SK-N-SH (cell line): ENCODE data around the gene SMPD1. TPM values are rescaled to one million over a fixed set of nuclear protein-coding genes. Genes with fewer than 3 reads are reported as not detected.

ENCODE experiments used
- CTCF ChIA-PET: fragments of 300-600, 350-600 bp; formaldehyde crosslinking; extraction: SDS; loops from one replicate; lab custom pipeline; 2021; lab: Yijun Ruan, JAX
- POLR2A ChIA-PET: fragments of 350-600 bp; sonication (Branson Sonifier 250); formaldehyde crosslinking; extraction: SDS; loops from one replicate; lab custom pipeline; 2020; ENCODE audit warnings: antibody characterized with exemption, inconsistent platforms; lab: Yijun Ruan, JAX
- DNase-seq: peaks from one replicate; pipeline ENCODE4 v3.0.0; 2012
- H2AFZ ChIP-seq: fragments of 200-600 bp; sonication (generic); 2 replicates; pipeline ENCODE4 v1.8.1; 2016; ENCODE audit warnings: antibody characterized with exemption, mild to moderate bottlenecking, low read depth
- H3F3A ChIP-seq: fragments of 200-600 bp; sonication (generic); replicated peaks from 2 replicates; pipeline ENCODE3; 2016; ENCODE audit warnings: antibody characterized with exemption, mild to moderate bottlenecking; ENCODE audit not compliant: insufficient read depth
- H3K27ac ChIP-seq, 2 experiments: fragments of 200-500 bp in 1 of 2; fragments of 200-600 bp in 1 of 2; sonication (Bioruptor generic) in 1 of 2; sonication (generic), shearing (Covaris generic) in 1 of 2; 2 replicates each; pipeline versions ENCODE4 v1.5.1 to v1.6.1; 2014 to 2016; ENCODE audit warnings: low read depth in 2 of 2, inconsistent platforms in 1 of 2, low read length in 1 of 2, mild to moderate bottlenecking in 1 of 2, mixed read lengths in 1 of 2
- H3K27me3 ChIP-seq: fragments of 200-600 bp; sonication (generic), shearing (Covaris generic); 2 replicates; pipeline ENCODE4 v1.6.1; 2016; ENCODE audit warnings: mixed run types; ENCODE audit not compliant: insufficient read depth
- H3K36me3 ChIP-seq, 2 experiments: fragments of 200-500 bp in 1 of 2; fragments of 200-600 bp in 1 of 2; sonication (Bioruptor generic) in 1 of 2; sonication (generic) in 1 of 2; replicated peaks in 1 of 2; 2 replicates each; pipeline versions ENCODE3 to v1.5.1; 2014 to 2016; ENCODE audit warnings: low read length in 1 of 2, mild to moderate bottlenecking in 1 of 2; ENCODE audit not compliant: insufficient read depth in 2 of 2, control insufficient read depth in 1 of 2
- H3K4me1 ChIP-seq, 2 experiments: fragments of 200-500 bp in 1 of 2; fragments of 200-600 bp in 1 of 2; sonication (Bioruptor generic) in 1 of 2; sonication (generic), shearing (Covaris generic) in 1 of 2; 2 replicates each; pipeline versions ENCODE4 v1.5.1 to v1.6.1; 2014 to 2016; ENCODE audit warnings: low read depth in 1 of 2, low read length in 1 of 2, mixed run types in 1 of 2; ENCODE audit not compliant: insufficient read depth in 2 of 2, control insufficient read depth in 1 of 2
- H3K4me2 ChIP-seq: fragments of 200-600 bp; sonication (generic), shearing (Covaris generic); 2 replicates; pipeline ENCODE4 v1.6.1; 2017; ENCODE audit warnings: mixed run types
- H3K4me3 ChIP-seq, 2 experiments: fragments of 200-500 bp in 1 of 2; fragments of 200-600 bp in 1 of 2; sonication (Bioruptor generic) in 1 of 2; sonication (generic), shearing (Covaris generic) in 1 of 2; 2 replicates each; pipeline versions ENCODE4 v1.5.1 to v1.8.1; 2014 to 2016; ENCODE audit warnings: low read depth in 2 of 2, inconsistent platforms in 1 of 2, low read length in 1 of 2, mild to moderate bottlenecking in 1 of 2, mixed read lengths in 1 of 2, moderate library complexity in 1 of 2
- H3K79me2 ChIP-seq: fragments of 200-600 bp; sonication (generic); 2 replicates; pipeline ENCODE4 v1.8.1; 2017; ENCODE audit warnings: mild to moderate bottlenecking; ENCODE audit not compliant: insufficient read depth
- H3K9ac ChIP-seq: fragments of 200-600 bp; sonication (generic); 2 replicates; pipeline ENCODE4 v1.6.1; 2017; ENCODE audit warnings: mixed run types
- H3K9me2 ChIP-seq: fragments of 200-600 bp; sonication (generic); 2 replicates; pipeline ENCODE4 v1.6.1; 2017; ENCODE audit warnings: mixed run types
- H3K9me3 ChIP-seq: fragments of 200-600 bp; sonication (generic); 2 replicates; pipeline ENCODE4 v1.6.1; 2017; ENCODE audit warnings: mixed run types, mild to moderate bottlenecking, moderate library complexity
- H4K20me1 ChIP-seq: fragments of 200-600 bp; sonication (generic); 2 replicates; pipeline ENCODE4 v1.6.1; 2017; ENCODE audit warnings: mild to moderate bottlenecking, mixed run types; ENCODE audit not compliant: insufficient read depth
- FOXM1 ChIP-seq: IDR thresholded peaks from 2 replicates; pipeline ENCODE4 v1.4.0; 2012; ENCODE audit warnings: low read depth, mild to moderate bottlenecking
- JUND ChIP-seq: IDR thresholded peaks from 2 replicates; pipeline ENCODE4 v1.4.0; 2012
- MAX ChIP-seq: IDR thresholded peaks from 2 replicates; pipeline ENCODE4 v1.4.0; 2012; ENCODE audit warnings: low read depth
- MEF2A ChIP-seq: IDR thresholded peaks from 2 replicates; pipeline ENCODE4 v1.4.0; 2012; ENCODE audit warnings: low read depth, borderline replicate concordance
- MXI1 ChIP-seq: IDR thresholded peaks from 2 replicates; pipeline ENCODE4 v1.6.1; 2012; ENCODE audit warnings: mild to moderate bottlenecking, low read depth, low read length, improper control_type of control experiment
- NFIC ChIP-seq: IDR thresholded peaks from 2 replicates; pipeline ENCODE4 v1.4.0; 2012; ENCODE audit warnings: borderline replicate concordance
- POLR2AphosphoS5 ChIP-seq: IDR thresholded peaks from 2 replicates; pipeline ENCODE4 v1.6.1; 2012; ENCODE audit warnings: low read depth, low read length
- RAD21 ChIP-seq: IDR thresholded peaks from 2 replicates; pipeline ENCODE4 v1.6.1; 2012; ENCODE audit warnings: mild to moderate bottlenecking, low read length
- RCOR1 ChIP-seq: fragments of 150-350 bp; IDR thresholded peaks from 2 replicates; pipeline ENCODE4 v1.6.1; 2017; ENCODE audit warnings: antibody characterized with exemption, low read length
- RXRA ChIP-seq: IDR thresholded peaks from 2 replicates; pipeline ENCODE4 v1.4.0; 2012; ENCODE audit warnings: low read depth, mild to moderate bottlenecking, borderline replicate concordance
- USF2 ChIP-seq: fragments of 150-350 bp; IDR thresholded peaks from 2 replicates; pipeline ENCODE4 v1.6.1; 2017; ENCODE audit warnings: antibody characterized with exemption, low read length, low read depth, borderline replicate concordance
- WGBS: methylation state at CpG from one replicate; pipeline ENCODE4 v1.1.6; 2017; ENCODE audit warnings: low lambda C conversion rate; 5-methylcytosine and 5-hydroxymethylcytosine counted together
- polyA plus RNA-seq, 3 experiments: library from polyadenylated mRNA; depleted of rRNA; stranded (reverse); fragments of >200 nt; gene quantifications; 2 replicates each; pipeline ENCODE4 v1.2.3, GENCODE V29; 2012
- TF ChIP-seq, protein P1 (sequence below): IDR thresholded peaks from 2 replicates; pipeline ENCODE4 v1.6.1; 2012; ENCODE audit warnings: mild to moderate bottlenecking, low read depth, low read length, moderate library complexity
- TF ChIP-seq, protein P2 (sequence below): fragments of 200-600 bp; sonication (generic); IDR thresholded peaks from 2 replicates; pipeline ENCODE4 v1.6.1; 2017; ENCODE audit warnings: antibody characterized with exemption, mild to moderate bottlenecking, moderate library complexity
- TF ChIP-seq, protein P3 (sequence below): fragments of 150-350 bp; IDR thresholded peaks from 2 replicates; pipeline ENCODE4 v1.6.1; 2016; ENCODE audit warnings: mild to moderate bottlenecking, low read depth, low read length

SMPD1 gene
- polyA plus RNA-seq, 1 of the 3 experiments (the other 2 are of a cell fraction), result 69.2 TPM

GRCh38 chr11:6433998-6434660 lies 43.9 kb downstream of the SMPD1 start:
- 38% methylated on average over 5 of the region's 5 CpGs for WGBS

More at GRCh38 chr11:6433998-6434660, 43.9 kb downstream of the SMPD1 start:
- H3K4me1 ChIP-seq, result peaks cover 0 to 1% of the 10 kb centered on the region in 2 experiments; a peak in 1 of 4 replicates
- POLR2A ChIA-PET, result no interaction called here
- H3K27ac ChIP-seq, result no peak overlapping the region
- no peaks in the 10 kb centered on the region for H3K79me2 ChIP-seq
- H2AFZ ChIP-seq, result no peak overlapping the region
- no peaks in the 10 kb centered on the region for H3K9me2 ChIP-seq
- no peaks in the 10 kb centered on the region for H3K27me3 ChIP-seq
- CTCF ChIA-PET, result interaction anchor here (3.0 kb wide), 1 partner anchor 9 kb away, joined by 16 read pairs; no protein-coding TSS in a partner anchor
- H3K4me2 ChIP-seq, result no peak overlapping the region
- H4K20me1 ChIP-seq, result no peaks in the 10 kb centered on the region
- DNase-seq, result no peak
- H3K9me3 ChIP-seq, result no peaks in the 10 kb centered on the region
- H3F3A ChIP-seq, result no peaks in the 10 kb centered on the region
- no peaks in the 10 kb centered on the region for H3K36me3 ChIP-seq
- no peak overlapping the region for H3K9ac ChIP-seq
- TF ChIP-seq POLR2AphosphoS5, result no peak
- no peak for TF ChIP-seq MEF2A
- TF ChIP-seq RAD21, result no peak
- no peak for TF ChIP-seq RCOR1
- TF ChIP-seq, protein P1, sequence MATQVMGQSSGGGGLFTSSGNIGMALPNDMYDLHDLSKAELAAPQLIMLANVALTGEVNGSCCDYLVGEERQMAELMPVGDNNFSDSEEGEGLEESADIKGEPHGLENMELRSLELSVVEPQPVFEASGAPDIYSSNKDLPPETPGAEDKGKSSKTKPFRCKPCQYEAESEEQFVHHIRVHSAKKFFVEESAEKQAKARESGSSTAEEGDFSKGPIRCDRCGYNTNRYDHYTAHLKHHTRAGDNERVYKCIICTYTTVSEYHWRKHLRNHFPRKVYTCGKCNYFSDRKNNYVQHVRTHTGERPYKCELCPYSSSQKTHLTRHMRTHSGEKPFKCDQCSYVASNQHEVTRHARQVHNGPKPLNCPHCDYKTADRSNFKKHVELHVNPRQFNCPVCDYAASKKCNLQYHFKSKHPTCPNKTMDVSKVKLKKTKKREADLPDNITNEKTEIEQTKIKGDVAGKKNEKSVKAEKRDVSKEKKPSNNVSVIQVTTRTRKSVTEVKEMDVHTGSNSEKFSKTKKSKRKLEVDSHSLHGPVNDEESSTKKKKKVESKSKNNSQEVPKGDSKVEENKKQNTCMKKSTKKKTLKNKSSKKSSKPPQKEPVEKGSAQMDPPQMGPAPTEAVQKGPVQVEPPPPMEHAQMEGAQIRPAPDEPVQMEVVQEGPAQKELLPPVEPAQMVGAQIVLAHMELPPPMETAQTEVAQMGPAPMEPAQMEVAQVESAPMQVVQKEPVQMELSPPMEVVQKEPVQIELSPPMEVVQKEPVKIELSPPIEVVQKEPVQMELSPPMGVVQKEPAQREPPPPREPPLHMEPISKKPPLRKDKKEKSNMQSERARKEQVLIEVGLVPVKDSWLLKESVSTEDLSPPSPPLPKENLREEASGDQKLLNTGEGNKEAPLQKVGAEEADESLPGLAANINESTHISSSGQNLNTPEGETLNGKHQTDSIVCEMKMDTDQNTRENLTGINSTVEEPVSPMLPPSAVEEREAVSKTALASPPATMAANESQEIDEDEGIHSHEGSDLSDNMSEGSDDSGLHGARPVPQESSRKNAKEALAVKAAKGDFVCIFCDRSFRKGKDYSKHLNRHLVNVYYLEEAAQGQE, result no peak
- TF ChIP-seq, protein P2, sequence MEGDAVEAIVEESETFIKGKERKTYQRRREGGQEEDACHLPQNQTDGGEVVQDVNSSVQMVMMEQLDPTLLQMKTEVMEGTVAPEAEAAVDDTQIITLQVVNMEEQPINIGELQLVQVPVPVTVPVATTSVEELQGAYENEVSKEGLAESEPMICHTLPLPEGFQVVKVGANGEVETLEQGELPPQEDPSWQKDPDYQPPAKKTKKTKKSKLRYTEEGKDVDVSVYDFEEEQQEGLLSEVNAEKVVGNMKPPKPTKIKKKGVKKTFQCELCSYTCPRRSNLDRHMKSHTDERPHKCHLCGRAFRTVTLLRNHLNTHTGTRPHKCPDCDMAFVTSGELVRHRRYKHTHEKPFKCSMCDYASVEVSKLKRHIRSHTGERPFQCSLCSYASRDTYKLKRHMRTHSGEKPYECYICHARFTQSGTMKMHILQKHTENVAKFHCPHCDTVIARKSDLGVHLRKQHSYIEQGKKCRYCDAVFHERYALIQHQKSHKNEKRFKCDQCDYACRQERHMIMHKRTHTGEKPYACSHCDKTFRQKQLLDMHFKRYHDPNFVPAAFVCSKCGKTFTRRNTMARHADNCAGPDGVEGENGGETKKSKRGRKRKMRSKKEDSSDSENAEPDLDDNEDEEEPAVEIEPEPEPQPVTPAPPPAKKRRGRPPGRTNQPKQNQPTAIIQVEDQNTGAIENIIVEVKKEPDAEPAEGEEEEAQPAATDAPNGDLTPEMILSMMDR, result no peak
- no peak for TF ChIP-seq NFIC
- no peak for TF ChIP-seq MXI1
- no peak for TF ChIP-seq USF2
- TF ChIP-seq FOXM1, result no peak
- TF ChIP-seq MAX, result no peak
- TF ChIP-seq RXRA, result no peak
- TF ChIP-seq, protein P3, sequence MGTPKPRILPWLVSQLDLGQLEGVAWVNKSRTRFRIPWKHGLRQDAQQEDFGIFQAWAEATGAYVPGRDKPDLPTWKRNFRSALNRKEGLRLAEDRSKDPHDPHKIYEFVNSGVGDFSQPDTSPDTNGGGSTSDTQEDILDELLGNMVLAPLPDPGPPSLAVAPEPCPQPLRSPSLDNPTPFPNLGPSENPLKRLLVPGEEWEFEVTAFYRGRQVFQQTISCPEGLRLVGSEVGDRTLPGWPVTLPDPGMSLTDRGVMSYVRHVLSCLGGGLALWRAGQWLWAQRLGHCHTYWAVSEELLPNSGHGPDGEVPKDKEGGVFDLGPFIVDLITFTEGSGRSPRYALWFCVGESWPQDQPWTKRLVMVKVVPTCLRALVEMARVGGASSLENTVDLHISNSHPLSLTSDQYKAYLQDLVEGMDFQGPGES, result no peak
- no peak for TF ChIP-seq JUND
- TF ChIP-seq, all 33 proteins: peak for 0
- H3K4me3 ChIP-seq, result no peak overlapping the region
